Measurements from ENCODE around the gene DNASE1.

Gene DNASE1

DNA sequence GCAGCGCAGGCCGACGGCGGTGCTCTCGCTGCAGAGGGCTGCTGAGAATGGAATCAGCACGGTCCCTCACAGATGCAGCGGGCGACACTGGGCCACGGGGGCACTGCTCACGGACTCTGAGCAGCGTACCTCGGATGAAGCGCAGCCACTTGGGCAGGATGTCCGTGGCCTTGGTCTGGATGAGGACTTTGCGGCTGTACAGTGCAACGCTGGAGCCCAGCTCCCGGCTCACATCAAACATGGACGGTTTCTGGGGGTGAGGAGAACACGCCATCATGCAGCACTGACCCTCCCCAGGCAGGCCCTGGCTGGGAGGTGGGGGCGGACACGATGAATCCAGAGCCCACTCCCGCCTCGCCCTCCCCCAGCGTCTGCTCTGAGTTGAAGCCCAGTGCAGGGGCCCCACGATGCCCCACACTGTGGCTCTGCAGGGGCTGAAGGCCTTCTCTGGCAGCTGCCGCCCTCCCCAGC, 18.1 kb downstream of the DNASE1 start:
- DNase-seq (ENCODE audit: insufficient read length) = no peak
- FAIRE-seq = no peak
- TF ChIP-seq POLR2AphosphoS5 (IDR thresholded peaks at IDR 0.05; ENCODE audit: low read depth, low read length) (no peak), TAF1 (IDR thresholded peaks at IDR 0.05; ENCODE audit: borderline replicate concordance, low read depth, low read length) (no peak), POLR2A (IDR thresholded peaks at IDR 0.05; ENCODE audit: low read depth, low read length) (no peak)

DNA sequence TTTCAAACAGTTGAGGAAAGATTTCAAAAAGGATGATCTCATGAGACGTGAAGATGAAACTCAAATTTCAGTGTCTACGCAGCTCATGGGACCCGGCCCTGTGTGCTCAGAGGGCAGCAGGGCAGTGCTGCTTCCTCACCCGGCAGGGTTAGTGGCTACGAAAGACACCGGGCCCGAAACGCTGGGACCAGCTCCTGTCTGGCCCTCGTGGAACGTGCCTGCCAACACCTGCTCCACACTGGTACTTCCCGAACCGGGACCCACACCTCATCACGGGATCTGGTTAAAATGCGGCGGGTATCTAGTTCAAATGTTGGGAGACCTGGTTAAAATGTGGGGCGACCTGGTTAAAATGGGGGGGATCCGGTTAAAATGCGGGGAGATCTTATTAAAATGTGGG, 18.7 kb downstream of the DNASE1 start:
- TF ChIP-seq POLR2AphosphoS5 (IDR thresholded peaks at IDR 0.05; ENCODE audit: low read depth, low read length) (no peak), POLR2A (IDR thresholded peaks at IDR 0.05; ENCODE audit: low read depth, low read length) (no peak), TAF1 (IDR thresholded peaks at IDR 0.05; ENCODE audit: borderline replicate concordance, low read depth, low read length) (no peak)
- DNase-seq (ENCODE audit: insufficient read length) (no peak), FAIRE-seq (no peak)

- DNase-seq (ENCODE audit: insufficient read length) (no peak), FAIRE-seq (no peak)
- no peak for TF ChIP-seq POLR2AphosphoS5 (IDR thresholded peaks at IDR 0.05; ENCODE audit: low read depth, low read length)
- no peak for TF ChIP-seq POLR2A (IDR thresholded peaks at IDR 0.05; ENCODE audit: low read depth, low read length)
- no peak for TF ChIP-seq TAF1 (IDR thresholded peaks at IDR 0.05; ENCODE audit: borderline replicate concordance, low read depth, low read length)
Observed at GRCh38 chr16:3673676-3674377, 19.3 kb downstream of the DNASE1 start.

- FAIRE-seq = no peak
- TF ChIP-seq POLR2A (IDR thresholded peaks at IDR 0.05; ENCODE audit: low read depth, low read length) (no peak), TAF1 (IDR thresholded peaks at IDR 0.05; ENCODE audit: borderline replicate concordance, low read depth, low read length) (no peak), POLR2AphosphoS5 (IDR thresholded peaks at IDR 0.05; ENCODE audit: low read depth, low read length) (no peak)
Observed at GRCh38 chr16:3674513-3675295, 20.2 kb downstream of the DNASE1 start.

DNA sequence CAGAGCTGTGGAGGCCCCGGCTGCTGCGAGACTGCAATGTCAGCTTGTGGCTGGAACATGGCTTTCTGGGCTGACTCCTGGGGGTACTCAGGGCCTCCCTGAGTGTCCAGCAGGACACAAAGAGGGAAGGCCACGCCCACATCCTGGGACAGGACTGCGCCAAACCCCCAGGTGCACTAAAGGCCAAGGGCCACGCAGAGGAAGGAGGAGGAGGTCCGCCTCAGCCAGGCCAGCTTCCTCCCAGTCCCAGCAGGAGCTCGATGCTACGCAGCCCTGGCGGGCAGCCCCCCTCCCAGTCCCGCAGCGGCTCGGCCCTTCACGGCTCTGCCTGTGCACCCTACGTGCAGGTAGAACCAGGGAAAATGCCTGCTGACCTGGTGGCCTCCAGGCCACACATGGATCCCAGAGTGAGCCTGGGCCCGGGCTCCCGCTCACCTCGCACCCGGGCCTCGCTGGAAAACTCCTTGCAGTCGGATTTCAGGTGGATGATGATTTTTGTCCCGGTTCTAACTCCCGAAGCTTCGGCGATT, 21.2 kb downstream of the DNASE1 start:
- no peak for TF ChIP-seq POLR2A (IDR thresholded peaks at IDR 0.05; ENCODE audit: low read depth, low read length)
- no peak for TF ChIP-seq POLR2AphosphoS5 (IDR thresholded peaks at IDR 0.05; ENCODE audit: low read depth, low read length)
- TF ChIP-seq TAF1 (IDR thresholded peaks at IDR 0.05; ENCODE audit: borderline replicate concordance, low read depth, low read length) = no peak
- DNase-seq (ENCODE audit: insufficient read length) = no peak
- no peak for FAIRE-seq

More at GRCh38 chr16:3674513-3675295, 20.2 kb downstream of the DNASE1 start:
- no peak for DNase-seq (ENCODE audit: insufficient read length)

DNA sequence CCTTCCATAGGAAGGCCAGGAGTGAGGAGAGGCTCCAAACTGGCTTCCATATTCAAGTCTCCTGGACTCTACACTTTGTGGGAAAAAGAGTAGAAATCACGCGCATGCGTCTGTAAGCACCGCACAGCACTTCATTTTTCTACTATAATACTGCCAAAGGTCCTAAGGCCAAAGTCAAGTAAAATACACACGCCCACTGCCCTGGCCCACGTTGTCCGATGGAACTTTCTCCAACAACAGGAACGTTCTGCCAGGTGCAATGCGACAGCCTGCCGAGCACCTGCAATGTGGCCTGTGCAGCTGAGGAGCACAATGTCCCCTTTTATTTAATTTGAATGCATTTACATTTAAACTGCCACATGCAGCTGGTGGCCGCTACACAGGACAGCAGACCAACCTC, 23.5 kb downstream of the DNASE1 start:
- FAIRE-seq = no peak
- DNase-seq (ENCODE audit: insufficient read length) = no peak
- TF ChIP-seq POLR2A (IDR thresholded peaks at IDR 0.05; ENCODE audit: low read depth, low read length) = no peak
- no peak for TF ChIP-seq TAF1 (IDR thresholded peaks at IDR 0.05; ENCODE audit: borderline replicate concordance, low read depth, low read length)
- no peak for TF ChIP-seq POLR2AphosphoS5 (IDR thresholded peaks at IDR 0.05; ENCODE audit: low read depth, low read length)

DNA sequence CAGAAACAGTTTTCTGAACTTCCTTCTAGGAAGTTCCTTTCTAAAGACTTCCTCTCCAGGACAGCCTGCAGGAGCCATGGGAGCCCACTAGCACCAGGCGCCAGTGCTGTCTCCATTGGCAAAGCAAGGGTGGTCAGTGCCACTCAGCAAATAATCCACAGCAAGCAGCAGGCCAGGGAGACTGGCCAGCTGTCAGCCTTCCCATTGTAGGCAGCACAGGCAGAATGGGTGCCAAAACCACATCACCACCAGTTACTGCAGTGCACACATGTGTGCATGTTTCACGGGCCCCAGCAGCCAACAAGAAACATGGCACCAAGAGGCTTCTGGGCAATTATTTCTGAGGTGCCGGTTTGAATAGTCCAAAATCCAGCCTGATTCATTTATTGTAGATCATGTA, 26.7 kb downstream of the DNASE1 start:
- TF ChIP-seq TAF1 (IDR thresholded peaks at IDR 0.05; ENCODE audit: borderline replicate concordance, low read depth, low read length) = no peak
- DNase-seq (ENCODE audit: insufficient read length) (no peak), FAIRE-seq (no peak)

- FAIRE-seq = no peak
- DNase-seq (ENCODE audit: insufficient read length) = no peak
- TF ChIP-seq TAF1 (IDR thresholded peaks at IDR 0.05; ENCODE audit: borderline replicate concordance, low read depth, low read length) (no peak), POLR2A (IDR thresholded peaks at IDR 0.05; ENCODE audit: low read depth, low read length) (no peak), POLR2AphosphoS5 (IDR thresholded peaks at IDR 0.05; ENCODE audit: low read depth, low read length) (no peak)
Observed at GRCh38 chr16:3687021-3687420, 32.5 kb downstream of the DNASE1 start.

DNA sequence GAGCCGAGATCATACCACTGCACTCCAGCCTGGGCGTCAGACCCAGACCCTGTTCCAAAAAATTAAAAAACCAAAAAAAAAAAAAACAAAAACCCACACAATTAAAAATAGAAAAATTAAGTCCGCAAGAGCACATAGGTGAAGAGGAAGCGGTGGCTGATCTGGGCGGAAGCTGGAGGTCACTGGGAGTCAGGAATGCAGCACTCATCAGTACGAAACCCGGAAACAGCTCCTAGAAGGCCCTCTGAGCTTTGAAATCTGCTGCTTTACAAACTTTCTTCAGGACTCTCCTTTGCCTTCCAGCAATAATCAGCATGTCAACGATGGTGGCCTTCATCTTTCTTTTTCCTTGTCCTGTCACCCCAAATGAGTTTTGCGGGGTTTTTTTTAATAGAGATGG, 33.3 kb downstream of the DNASE1 start:
- no peak for TF ChIP-seq POLR2A (IDR thresholded peaks at IDR 0.05; ENCODE audit: low read depth, low read length)
- no peak for TF ChIP-seq TAF1 (IDR thresholded peaks at IDR 0.05; ENCODE audit: borderline replicate concordance, low read depth, low read length)
- TF ChIP-seq POLR2AphosphoS5 (IDR thresholded peaks at IDR 0.05; ENCODE audit: low read depth, low read length) = no peak
- FAIRE-seq (no peak), DNase-seq (ENCODE audit: insufficient read length) (no peak)

DNA sequence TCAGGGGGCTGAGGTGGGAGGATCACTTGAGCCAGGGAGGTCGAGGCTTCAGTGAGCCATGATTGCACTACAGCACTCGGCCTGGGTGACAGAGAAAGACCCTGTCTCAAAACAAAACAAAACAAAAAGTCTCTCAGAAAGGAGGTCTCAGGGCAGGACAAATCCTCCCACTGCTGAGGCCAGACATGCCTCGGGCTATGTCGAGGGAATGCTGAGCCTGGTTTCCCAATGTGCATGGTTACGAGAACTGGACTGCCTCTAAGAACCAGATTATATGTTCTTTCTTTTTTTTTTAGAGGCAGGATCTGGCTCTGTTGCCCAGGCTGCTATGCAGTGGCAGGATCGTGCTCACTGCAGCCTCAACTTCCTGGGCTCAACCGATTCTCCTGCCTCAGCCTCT, 35.2 kb downstream of the DNASE1 start:
- TF ChIP-seq POLR2A (IDR thresholded peaks at IDR 0.05; ENCODE audit: low read depth, low read length) (no peak), TAF1 (IDR thresholded peaks at IDR 0.05; ENCODE audit: borderline replicate concordance, low read depth, low read length) (no peak), POLR2AphosphoS5 (IDR thresholded peaks at IDR 0.05; ENCODE audit: low read depth, low read length) (no peak)
- FAIRE-seq = no peak
- DNase-seq (ENCODE audit: insufficient read length) = no peak

- TF ChIP-seq POLR2AphosphoS5 (IDR thresholded peaks at IDR 0.05; ENCODE audit: low read depth, low read length) (no peak), TAF1 (IDR thresholded peaks at IDR 0.05; ENCODE audit: borderline replicate concordance, low read depth, low read length) (no peak), POLR2A (IDR thresholded peaks at IDR 0.05; ENCODE audit: low read depth, low read length) (no peak)
- FAIRE-seq (peak; percentile 96), DNase-seq (ENCODE audit: insufficient read length) (peak; percentile 85)
Observed at GRCh38 chr16:3690470-3690928, 36.0 kb downstream of the DNASE1 start.
